Epithelial cell of prostate (primary cell): ENCODE data around the gene CYP4F12.
A peak's percentile ranks its signal among the peaks of the same experiment; 100 is the strongest.

ENCODE experiments used
- DNase-seq: peaks from one replicate; pipeline ENCODE4 v3.0.0-alpha.2; 2011; ENCODE audit warnings: low read depth, low spot score
- H3K27ac ChIP-seq: fragments of 450-650 bp; 2 replicates; pipeline ENCODE4 v1.5.1; 2017; ENCODE audit warnings: mild to moderate bottlenecking

The CYP4F12 gene

GRCh38 chr19:15672580-15673175, at the start of gene CYP4F12:
TSS of gene CYP4F12 (plus strand) at chr19:15673087. CDS start at chr19:15673530, 443 bp downstream.
- peak; percentile 16 for DNase-seq
- H3K27ac ChIP-seq: no peak within 1 kb of the TSS

GRCh38 chr19:15623711-15624318, 49.1 kb upstream of the CYP4F12 start:
- no peak overlapping the region for H3K27ac ChIP-seq
- no peak for DNase-seq

GRCh38 chr19:15628236-15629002, 44.5 kb upstream of the CYP4F12 start:
- no peak for DNase-seq
- no peak overlapping the region for H3K27ac ChIP-seq

- H3K27ac ChIP-seq: no peak overlapping the region
- DNase-seq: peak; percentile 5
These were observed 43.6 kb upstream of the CYP4F12 start for GRCh38 chr19:15629003-15629880.

- no peak overlapping the region for H3K27ac ChIP-seq
- no peak for DNase-seq
These were observed 41.1 kb upstream of the CYP4F12 start for GRCh38 chr19:15631817-15632216.

GRCh38 chr19:15633082-15633835, 39.6 kb upstream of the CYP4F12 start:
- H3K27ac ChIP-seq: no peak overlapping the region
- DNase-seq: no peak

GRCh38 chr19:15634105-15634504, 38.8 kb upstream of the CYP4F12 start:
- no peak overlapping the region for H3K27ac ChIP-seq
- no peak for DNase-seq

- DNase-seq: peak; percentile 26
- H3K27ac ChIP-seq: peak overlapping the region; percentile 25
These were observed 37.7 kb upstream of the CYP4F12 start for GRCh38 chr19:15635016-15635805.

GRCh38 chr19:15636026-15636425, 36.9 kb upstream of the CYP4F12 start:
- DNase-seq: no peak
- no peak overlapping the region for H3K27ac ChIP-seq

- no peak overlapping the region for H3K27ac ChIP-seq
- no peak for DNase-seq
These were observed 33.3 kb upstream of the CYP4F12 start for GRCh38 chr19:15639596-15639995.

GRCh38 chr19:15640294-15640903, 32.5 kb upstream of the CYP4F12 start, which contains the start of gene CYP4F3:
TSS of gene CYP4F3 (plus strand) at chr19:15640897. CDS start at chr19:15641416, 519 bp downstream.
- DNase-seq: peak; percentile 70
- peak within 1 kb of the TSS; percentile 51 for H3K27ac ChIP-seq

- H3K27ac ChIP-seq: peak overlapping the region; percentile 51
- no peak for DNase-seq
These were observed 31.8 kb upstream of the CYP4F12 start for GRCh38 chr19:15640904-15641597.

- no peak overlapping the region for H3K27ac ChIP-seq
These were observed 30.9 kb upstream of the CYP4F12 start for GRCh38 chr19:15641901-15642491.

GRCh38 chr19:15642807-15643206, 30.1 kb upstream of the CYP4F12 start:
- DNase-seq: no peak
- H3K27ac ChIP-seq: no peak overlapping the region

More at GRCh38 chr19:15641901-15642491, 30.9 kb upstream of the CYP4F12 start:
- DNase-seq: no peak

GRCh38 chr19:15643387-15643786, 29.5 kb upstream of the CYP4F12 start:
- no peak overlapping the region for H3K27ac ChIP-seq
- no peak for DNase-seq

- no peak overlapping the region for H3K27ac ChIP-seq
- DNase-seq: no peak
These were observed 28.7 kb upstream of the CYP4F12 start for GRCh38 chr19:15644066-15644741.

- no peak for DNase-seq
- H3K27ac ChIP-seq: no peak overlapping the region
These were observed 28.1 kb upstream of the CYP4F12 start for GRCh38 chr19:15644816-15645215.
